HCT116 (cell line): ENCODE results near the gene CXCL9. TPM values are rescaled to one million over a fixed set of nuclear protein-coding genes. Genes with fewer than 3 reads are reported as not detected.

ENCODE experiments used
- ATAC-seq: fragments of 200-7000 bp; cut with Tn5 transposase; 2 replicates; pipeline ENCODE4 v1.9.1; 2020; ENCODE audit warnings: mild to moderate bottlenecking, moderate library complexity
- BruUV-seq: library from RNA; stranded (reverse); fragments of 400-500 nt; replicated peaks from 2 replicates; lab custom pipeline; 2021; lab: Mats Ljungman, UMichigan
- CTCF ChIA-PET: fragments of 300-600 bp; sonication (Branson Sonifier 250); formaldehyde crosslinking; loops from one replicate; lab custom pipeline; 2021; ENCODE audit warnings: antibody characterized with exemption; lab: Charles Lee
- POLR2A ChIA-PET: fragments of 300-600, 350-600 bp; sonication (Branson Sonifier 250); formaldehyde crosslinking; loops from one replicate; lab custom pipeline; 2021; ENCODE audit warnings: antibody characterized with exemption; lab: Charles Lee
- RAD21 ChIA-PET, 2 experiments: fragments of 300-600 bp; sonication (Branson Sonifier 250); formaldehyde crosslinking; loops; one replicate each; lab custom pipeline; 2023; ENCODE audit warnings: low total read pairs in 2 of 2; ENCODE audit not compliant: uncharacterized antibody in 2 of 2, unreplicated experiment in 2 of 2, low non-redundant PET in 1 of 2; lab: Charles Lee
- DNase-seq: peaks from one replicate; pipeline ENCODE4 v3.0.0-alpha.2; 2010; ENCODE audit warnings: low read depth, low spot score
- H2AFZ ChIP-seq: fragments of 200-600 bp; shearing (Covaris generic), sonication (generic); 2 replicates; pipeline ENCODE4 v1.6.1; 2017; ENCODE audit warnings: low read depth, mixed run types, mixed read lengths, antibody characterized with exemption, low read length; ENCODE audit not compliant: poor library complexity, severe bottlenecking
- H3K27ac ChIP-seq: 2 replicates; pipeline ENCODE4 v1.5.1; 2012; ENCODE audit warnings: low read depth, low read length
- H3K27me3 ChIP-seq: fragments of 200-600 bp; sonication (generic); 2 replicates; pipeline ENCODE4 v1.6.1; 2016; ENCODE audit warnings: mixed run types, low read length, mixed read lengths; ENCODE audit not compliant: insufficient read depth
- H3K36me3 ChIP-seq, 2 experiments: fragments of 200-500 bp in 1 of 2; fragments of 200-600 bp in 1 of 2; sonication (Bioruptor generic) in 1 of 2; sonication (generic) in 1 of 2; 2 replicates each; pipeline versions ENCODE4 v1.5.1 to v1.6.1; 2014 to 2016; ENCODE audit warnings: low read length in 2 of 2, inconsistent platforms in 1 of 2, mixed read lengths in 1 of 2, mixed run types in 1 of 2; ENCODE audit not compliant: insufficient read depth in 2 of 2, control insufficient read depth in 1 of 2
- H3K4me1 ChIP-seq, 2 experiments: fragments of 200-600 bp in 1 of 2; sonication (generic) in 1 of 2; 2 replicates each; pipeline versions ENCODE4 v1.5.1 to v1.6.1; 2012 to 2017; ENCODE audit warnings: low read length in 2 of 2, inconsistent platforms in 1 of 2, mild to moderate bottlenecking in 1 of 2, mixed read lengths in 1 of 2, mixed run types in 1 of 2, moderate library complexity in 1 of 2; ENCODE audit not compliant: insufficient read depth in 2 of 2, control insufficient read depth in 1 of 2
- H3K4me2 ChIP-seq: fragments of 200-600 bp; sonication (generic); 2 replicates; pipeline ENCODE4 v1.6.1; 2017; ENCODE audit warnings: mixed run types, low read length, mixed read lengths
- H3K4me3 ChIP-seq, 2 experiments: fragments of 200-600 bp in 1 of 2; sonication (generic) in 1 of 2; replicated peaks in 1 of 2; 2 replicates each; pipeline ENCODE4 v1.5.1; 2011 to 2016; ENCODE audit warnings: low read length in 2 of 2, control low read depth in 1 of 2, low read depth in 1 of 2, mild to moderate bottlenecking in 1 of 2, mixed read lengths in 1 of 2, mixed run types in 1 of 2
- H3K79me2 ChIP-seq: fragments of 200-600 bp; sonication (generic); 2 replicates; pipeline ENCODE4 v1.6.1; 2017; ENCODE audit warnings: mild to moderate bottlenecking, mixed run types, low read length, moderate library complexity, mixed read lengths; ENCODE audit not compliant: insufficient read depth
- H3K9ac ChIP-seq: fragments of 200-600 bp; sonication (generic); 2 replicates; pipeline ENCODE4 v1.6.1; 2016; ENCODE audit warnings: low read length, mixed read lengths
- H3K9me2 ChIP-seq: fragments of 200-600 bp; sonication (generic), shearing (Covaris generic); 2 replicates; pipeline ENCODE4 v1.6.1; 2017; ENCODE audit warnings: mixed run types, mild to moderate bottlenecking, moderate library complexity; ENCODE audit not compliant: insufficient read depth
- H3K9me3 ChIP-seq, 2 experiments: fragments of 200-500 bp in 1 of 2; fragments of 200-600 bp in 1 of 2; sonication (Bioruptor generic) in 1 of 2; sonication (generic) in 1 of 2; 2 replicates each; pipeline ENCODE4 v1.6.1; 2014 to 2017; ENCODE audit warnings: low read length in 2 of 2, mixed read lengths in 2 of 2, inconsistent platforms in 1 of 2, low read depth in 1 of 2, mild to moderate bottlenecking in 1 of 2, mixed run types in 1 of 2, moderate library complexity in 1 of 2; ENCODE audit not compliant: control insufficient read depth in 1 of 2, insufficient read depth in 1 of 2
- H4K20me1 ChIP-seq: fragments of 200-600 bp; sonication (generic), shearing (Covaris generic); 2 replicates; pipeline ENCODE4 v1.6.1; 2017; ENCODE audit warnings: mixed run types, mild to moderate bottlenecking, moderate library complexity; ENCODE audit not compliant: insufficient read depth
- POLR2AphosphoS5 ChIP-seq: IDR thresholded peaks from 2 replicates; pipeline ENCODE4 v1.6.1; 2011; ENCODE audit warnings: mild to moderate bottlenecking, low read depth, low read length, moderate library complexity
- REST ChIP-seq: IDR thresholded peaks from 2 replicates; pipeline ENCODE4 v1.6.1; 2012; ENCODE audit warnings: low read depth
- SIN3A ChIP-seq: IDR thresholded peaks from 2 replicates; pipeline ENCODE4 v1.6.1; 2012; ENCODE audit warnings: low read depth
- intact Hi-C: fragments of 100-400 bp; cut with micrococcal nuclease; formaldehyde crosslinking; loops from 2 replicates; pipeline ENCODE4 v1.10.0; 2022
- total RNA-seq: library from RNA; stranded (reverse); gene quantifications from one replicate; pipeline ENCODE4 v1.2.1, GENCODE V29; 2021; ENCODE audit not compliant: unreplicated experiment
- TF ChIP-seq, protein P1 (sequence below): IDR thresholded peaks from 2 replicates; pipeline ENCODE4 v1.6.1; 2012
- TF ChIP-seq, protein P2 (sequence below), 3 experiments: fragments of 200-600 bp in 1 of 3; sonication (generic) in 1 of 3; IDR thresholded peaks in 2 of 3; conservative IDR thresholded peaks in 1 of 3; 2 replicates each; pipeline ENCODE4 v1.5.1; 2012 to 2017; ENCODE audit warnings: low read depth in 2 of 3, low read length in 2 of 3, antibody characterized with exemption in 1 of 3, borderline replicate concordance in 1 of 3, control low read depth in 1 of 3, mild to moderate bottlenecking in 1 of 3, mixed read lengths in 1 of 3, mixed run types in 1 of 3, moderate library complexity in 1 of 3; ENCODE audit not compliant: insufficient read depth in 1 of 3

CXCL9 gene
- total RNA-seq, 1 experiment from 2014 or later = not detected

DNA sequence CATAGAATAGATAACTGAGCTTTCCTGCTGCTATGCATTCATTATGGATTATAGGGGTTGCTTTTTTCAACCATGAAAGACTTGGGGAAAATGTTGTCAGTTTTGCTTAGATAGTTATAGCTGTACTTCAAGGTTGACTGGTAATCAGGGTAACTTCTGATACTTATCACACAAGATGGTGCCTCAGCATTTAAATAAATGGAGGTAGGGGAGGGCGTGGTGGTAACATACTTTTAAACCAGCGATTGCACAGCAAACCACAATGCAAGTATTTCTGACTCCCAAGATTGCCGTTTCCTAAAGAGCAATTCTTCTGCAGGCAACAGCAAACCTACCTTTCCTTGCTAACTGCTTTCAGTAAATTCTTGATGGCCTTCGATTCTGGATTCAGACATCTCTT is 14.7 kb upstream of the CXCL9 start:
- Histone ChIP-seq H3K27me3 (no peaks in the 10 kb centered on the region), H3K27ac (no peak overlapping the region), H3K9me3 (no peaks in the 10 kb centered on the region), H2AFZ (no peak overlapping the region), H3K9ac (no peak overlapping the region), H3K9me2 (no peaks in the 10 kb centered on the region), H3K4me2 (no peak overlapping the region), H3K79me2 (no peaks in the 10 kb centered on the region), H3K4me1 (no peaks in the 10 kb centered on the region), H3K36me3 (no peaks in the 10 kb centered on the region), H4K20me1 (no peaks in the 10 kb centered on the region), H3K4me3 (no peak overlapping the region)
- ATAC-seq (no peak), DNase-seq (no peak)
- TF ChIP-seq, protein P1, sequence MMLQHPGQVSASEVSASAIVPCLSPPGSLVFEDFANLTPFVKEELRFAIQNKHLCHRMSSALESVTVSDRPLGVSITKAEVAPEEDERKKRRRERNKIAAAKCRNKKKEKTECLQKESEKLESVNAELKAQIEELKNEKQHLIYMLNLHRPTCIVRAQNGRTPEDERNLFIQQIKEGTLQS = no peak
- TF ChIP-seq REST = no peak
- TF ChIP-seq POLR2AphosphoS5 = no peak
- no peak for TF ChIP-seq SIN3A
- TF ChIP-seq, protein P2, sequence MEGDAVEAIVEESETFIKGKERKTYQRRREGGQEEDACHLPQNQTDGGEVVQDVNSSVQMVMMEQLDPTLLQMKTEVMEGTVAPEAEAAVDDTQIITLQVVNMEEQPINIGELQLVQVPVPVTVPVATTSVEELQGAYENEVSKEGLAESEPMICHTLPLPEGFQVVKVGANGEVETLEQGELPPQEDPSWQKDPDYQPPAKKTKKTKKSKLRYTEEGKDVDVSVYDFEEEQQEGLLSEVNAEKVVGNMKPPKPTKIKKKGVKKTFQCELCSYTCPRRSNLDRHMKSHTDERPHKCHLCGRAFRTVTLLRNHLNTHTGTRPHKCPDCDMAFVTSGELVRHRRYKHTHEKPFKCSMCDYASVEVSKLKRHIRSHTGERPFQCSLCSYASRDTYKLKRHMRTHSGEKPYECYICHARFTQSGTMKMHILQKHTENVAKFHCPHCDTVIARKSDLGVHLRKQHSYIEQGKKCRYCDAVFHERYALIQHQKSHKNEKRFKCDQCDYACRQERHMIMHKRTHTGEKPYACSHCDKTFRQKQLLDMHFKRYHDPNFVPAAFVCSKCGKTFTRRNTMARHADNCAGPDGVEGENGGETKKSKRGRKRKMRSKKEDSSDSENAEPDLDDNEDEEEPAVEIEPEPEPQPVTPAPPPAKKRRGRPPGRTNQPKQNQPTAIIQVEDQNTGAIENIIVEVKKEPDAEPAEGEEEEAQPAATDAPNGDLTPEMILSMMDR (IDR thresholded peaks at IDR 0.05 in 2 of 3, conservative IDR thresholded peaks at IDR 0.05 in 1 of 3; ENCODE audit: borderline replicate concordance in 1 of 3, insufficient read depth in 1 of 3, low read depth in 2 of 3, low read length in 2 of 3) = no peak
- CTCF ChIA-PET = no interaction called here
- intact Hi-C loops = no loop called here
- POLR2A ChIA-PET = no interaction called here
- BruUV-seq = no TSS peak
- RAD21 ChIA-PET = no interaction called here
